Ovary (tissue), 3 donors: ENCODE results near the gene HNF1A.

Source experiments
- CTCF ChIP-seq, 3 donors: fragments of 450-650 bp in 2 of 3; fragments of 200-600 bp in 1 of 3; IDR thresholded peaks; one replicate each; pipeline versions ENCODE4 v1.5.1 to v1.8.0; 2016 to 2022; ENCODE audit warnings: antibody characterized with exemption in 3 of 3, mild to moderate bottlenecking in 1 of 3
- POLR2A ChIP-seq: fragments of 450-650 bp; IDR thresholded peaks from one replicate; pipeline ENCODE4 v1.6.1; 2017; ENCODE audit warnings: antibody characterized with exemption, mild to moderate bottlenecking, moderate library complexity
- donor health status: DM: no; HTN: no; CAD: no.

DNA sequence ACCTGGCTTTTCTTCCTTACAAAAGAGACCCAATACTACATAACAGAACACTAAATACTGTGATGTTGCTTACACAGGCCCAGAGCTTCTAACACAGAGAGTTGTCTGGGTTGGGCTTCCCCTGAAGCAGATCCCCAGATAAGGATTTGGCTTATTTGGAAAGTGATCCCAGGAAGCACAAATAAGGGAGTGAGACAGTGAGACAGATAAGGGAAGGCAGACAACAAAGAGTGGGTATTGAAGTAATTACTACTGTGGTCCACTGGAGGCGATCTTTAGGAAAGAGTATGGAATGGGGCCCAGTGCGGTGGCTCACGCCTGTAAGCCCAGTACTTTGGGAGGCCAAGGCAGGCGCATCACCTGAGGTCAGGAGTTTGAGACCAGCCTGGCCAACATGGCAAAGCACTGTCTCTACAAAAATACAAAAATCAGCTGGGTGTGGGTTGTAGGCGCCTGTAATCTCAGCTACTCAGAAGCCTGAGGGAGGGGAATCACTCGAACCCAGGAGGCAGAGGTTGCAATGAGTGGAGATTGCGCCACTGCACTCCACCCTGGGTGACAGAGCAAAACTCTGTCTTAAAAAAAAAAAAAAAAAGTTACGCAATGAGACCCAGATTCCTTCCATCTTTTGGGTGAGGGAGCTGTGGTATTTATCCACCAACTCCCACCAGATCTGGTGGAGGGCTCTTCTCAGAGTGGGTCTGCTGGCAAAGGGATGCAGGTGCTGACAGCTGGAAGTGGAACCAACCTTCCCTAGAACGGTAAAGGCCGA, 48.1 kb downstream of the HNF1A start:
- TF ChIP-seq CTCF (IDR thresholded peaks at IDR 0.05) (no peak), POLR2A (no peak)
